ENCODE data around the gene NLRP8.
"Not testable (repeated sequence)": the region's sequence is repeated elsewhere in the genome, so short reads cannot be mapped to it uniquely, and the experiment has no call there.

NLRP8 gene

GRCh38 chr19:55929258-55929657 is 18.4 kb upstream of the NLRP8 start:
- H3K36me3 ChIP-seq (ENCODE audit: insufficient read depth, low read length); H3K27ac ChIP-seq (ENCODE audit: low read depth, low read length): not testable (repeated sequence)

GRCh38 chr19:55930996-55931515 is 16.6 kb upstream of the NLRP8 start:
- no peak overlapping the region for H3K4me3 ChIP-seq (ENCODE audit: low read depth in 1 of 2, low read length in 2 of 2)
- no peaks in the 10 kb centered on the region for H3K4me1 ChIP-seq (ENCODE audit: insufficient read depth, low read length)

More at GRCh38 chr19:55929258-55929657, 18.4 kb upstream of the NLRP8 start:
- not testable (repeated sequence) for H3K9me3 ChIP-seq (ENCODE audit: low read length); H3K4me3 ChIP-seq (ENCODE audit: low read depth in 1 of 2, low read length in 2 of 2); H3K4me1 ChIP-seq (ENCODE audit: insufficient read depth, low read length); H3K9ac ChIP-seq (ENCODE audit: low read length); H3K27me3 ChIP-seq (ENCODE audit: control insufficient read depth in 1 of 2, insufficient read depth in 2 of 2, low read length in 2 of 2)

GRCh38 chr19:55931936-55932386 is 15.7 kb upstream of the NLRP8 start, which contains the start of gene NLRP13:
Gene NLRP13, minus strand, starts transcription at chr19:55932336. Its CDS starts 25 bp downstream, at chr19:55932311.
- no peaks in the 10 kb centered on the region for H3K9me3 ChIP-seq (ENCODE audit: low read length)
- no peaks in the 10 kb centered on the region for H3K36me3 ChIP-seq (ENCODE audit: insufficient read depth, low read length)
- no peaks in the 10 kb centered on the region for H3K4me1 ChIP-seq (ENCODE audit: insufficient read depth, low read length)
- no peak within 1 kb of the TSS for H3K9ac ChIP-seq (ENCODE audit: low read length)
- H3K27me3 ChIP-seq (ENCODE audit: control insufficient read depth in 1 of 2, insufficient read depth in 2 of 2, low read length in 2 of 2), result no peaks in the 10 kb centered on the region
- H3K4me3 ChIP-seq (ENCODE audit: low read depth in 1 of 2, low read length in 2 of 2), result no peak within 1 kb of the TSS
- no peak within 1 kb of the TSS for H3K27ac ChIP-seq (ENCODE audit: low read depth, low read length)

More at GRCh38 chr19:55930996-55931515, 16.6 kb upstream of the NLRP8 start:
- H3K36me3 ChIP-seq (ENCODE audit: insufficient read depth, low read length), result no peaks in the 10 kb centered on the region
- no peak overlapping the region for H3K9ac ChIP-seq (ENCODE audit: low read length)
- no peaks in the 10 kb centered on the region for H3K27me3 ChIP-seq (ENCODE audit: control insufficient read depth in 1 of 2, insufficient read depth in 2 of 2, low read length in 2 of 2)
- H3K9me3 ChIP-seq (ENCODE audit: low read length), result no peaks in the 10 kb centered on the region
- H3K27ac ChIP-seq (ENCODE audit: low read depth, low read length), result no peak overlapping the region

- Histone ChIP-seq H3K9ac (ENCODE audit: low read length) (no peak overlapping the region), H3K36me3 (ENCODE audit: insufficient read depth, low read length) (no peaks in the 10 kb centered on the region), H3K27me3 (ENCODE audit: control insufficient read depth in 1 of 2, insufficient read depth in 2 of 2, low read length in 2 of 2) (no peaks in the 10 kb centered on the region), H3K27ac (ENCODE audit: low read depth, low read length) (no peak overlapping the region), H3K4me1 (ENCODE audit: insufficient read depth, low read length) (no peaks in the 10 kb centered on the region), H3K4me3 (ENCODE audit: low read depth in 1 of 2, low read length in 2 of 2) (no peak overlapping the region), H3K9me3 (ENCODE audit: low read length) (no peaks in the 10 kb centered on the region)
Observed at GRCh38 chr19:55935206-55935605, 12.4 kb upstream of the NLRP8 start.

GRCh38 chr19:55939206-55939605 is 8.4 kb upstream of the NLRP8 start:
- Histone ChIP-seq H3K27ac (ENCODE audit: low read depth, low read length) (no peak overlapping the region), H3K27me3 (ENCODE audit: control insufficient read depth in 1 of 2, insufficient read depth in 2 of 2, low read length in 2 of 2) (no peaks in the 10 kb centered on the region), H3K36me3 (ENCODE audit: insufficient read depth, low read length) (no peaks in the 10 kb centered on the region), H3K4me1 (ENCODE audit: insufficient read depth, low read length) (no peaks in the 10 kb centered on the region), H3K9ac (ENCODE audit: low read length) (no peak overlapping the region), H3K9me3 (ENCODE audit: low read length) (no peaks in the 10 kb centered on the region), H3K4me3 (ENCODE audit: low read depth in 1 of 2, low read length in 2 of 2) (no peak overlapping the region)

- Histone ChIP-seq H3K9me3 (ENCODE audit: low read length) (no peaks in the 10 kb centered on the region), H3K4me1 (ENCODE audit: insufficient read depth, low read length) (no peaks in the 10 kb centered on the region), H3K27me3 (ENCODE audit: control insufficient read depth in 1 of 2, insufficient read depth in 2 of 2, low read length in 2 of 2) (no peaks in the 10 kb centered on the region), H3K27ac (ENCODE audit: low read depth, low read length) (no peak overlapping the region), H3K36me3 (ENCODE audit: insufficient read depth, low read length) (no peaks in the 10 kb centered on the region), H3K4me3 (ENCODE audit: low read depth in 1 of 2, low read length in 2 of 2) (no peak overlapping the region), H3K9ac (ENCODE audit: low read length) (no peak overlapping the region)
Observed at GRCh38 chr19:55940306-55940705, 7.3 kb upstream of the NLRP8 start.

- H3K4me1 ChIP-seq (ENCODE audit: insufficient read depth, low read length); H3K9me3 ChIP-seq (ENCODE audit: low read length); H3K4me3 ChIP-seq (ENCODE audit: low read depth in 1 of 2, low read length in 2 of 2): not testable (repeated sequence)
Observed at GRCh38 chr19:55950566-55950965, 2.9 kb downstream of the NLRP8 start.

GRCh38 chr19:55956431-55956830 is 8.8 kb downstream of the NLRP8 start:
- Histone ChIP-seq H3K36me3 (ENCODE audit: insufficient read depth, low read length) (no peaks in the 10 kb centered on the region), H3K27ac (ENCODE audit: low read depth, low read length) (no peak overlapping the region), H3K27me3 (ENCODE audit: control insufficient read depth in 1 of 2, insufficient read depth in 2 of 2, low read length in 2 of 2) (no peaks in the 10 kb centered on the region), H3K4me3 (ENCODE audit: low read depth in 1 of 2, low read length in 2 of 2) (no peak overlapping the region), H3K9ac (ENCODE audit: low read length) (no peak overlapping the region), H3K9me3 (ENCODE audit: low read length) (no peaks in the 10 kb centered on the region), H3K4me1 (ENCODE audit: insufficient read depth, low read length) (no peaks in the 10 kb centered on the region)

More at GRCh38 chr19:55950566-55950965, 2.9 kb downstream of the NLRP8 start:
- H3K9ac ChIP-seq (ENCODE audit: low read length); H3K27me3 ChIP-seq (ENCODE audit: control insufficient read depth in 1 of 2, insufficient read depth in 2 of 2, low read length in 2 of 2); H3K36me3 ChIP-seq (ENCODE audit: insufficient read depth, low read length); H3K27ac ChIP-seq (ENCODE audit: low read depth, low read length): not testable (repeated sequence)

- no peak overlapping the region for H3K4me3 ChIP-seq (ENCODE audit: low read depth in 1 of 2, low read length in 2 of 2)
- no peaks in the 10 kb centered on the region for H3K4me1 ChIP-seq (ENCODE audit: insufficient read depth, low read length)
- no peaks in the 10 kb centered on the region for H3K27me3 ChIP-seq (ENCODE audit: control insufficient read depth in 1 of 2, insufficient read depth in 2 of 2, low read length in 2 of 2)
- H3K9me3 ChIP-seq (ENCODE audit: low read length), result no peaks in the 10 kb centered on the region
- H3K9ac ChIP-seq (ENCODE audit: low read length), result no peak overlapping the region
- H3K27ac ChIP-seq (ENCODE audit: low read depth, low read length), result no peak overlapping the region
- H3K36me3 ChIP-seq (ENCODE audit: insufficient read depth, low read length), result no peaks in the 10 kb centered on the region
Observed at GRCh38 chr19:55958356-55958755, 10.7 kb downstream of the NLRP8 start.

- H3K9ac ChIP-seq (ENCODE audit: low read length), result no peak overlapping the region
- H3K9me3 ChIP-seq (ENCODE audit: low read length), result no peaks in the 10 kb centered on the region
- no peaks in the 10 kb centered on the region for H3K4me1 ChIP-seq (ENCODE audit: insufficient read depth, low read length)
- H3K36me3 ChIP-seq (ENCODE audit: insufficient read depth, low read length), result no peaks in the 10 kb centered on the region
- H3K27ac ChIP-seq (ENCODE audit: low read depth, low read length), result no peak overlapping the region
- H3K27me3 ChIP-seq (ENCODE audit: control insufficient read depth in 1 of 2, insufficient read depth in 2 of 2, low read length in 2 of 2), result no peaks in the 10 kb centered on the region
- no peak overlapping the region for H3K4me3 ChIP-seq (ENCODE audit: low read depth in 1 of 2, low read length in 2 of 2)
Observed at GRCh38 chr19:55959996-55960675, 12.5 kb downstream of the NLRP8 start.

- no peaks in the 10 kb centered on the region for H3K36me3 ChIP-seq (ENCODE audit: insufficient read depth, low read length)
- H3K27me3 ChIP-seq (ENCODE audit: control insufficient read depth in 1 of 2, insufficient read depth in 2 of 2, low read length in 2 of 2), result no peaks in the 10 kb centered on the region
- no peaks in the 10 kb centered on the region for H3K4me1 ChIP-seq (ENCODE audit: insufficient read depth, low read length)
- no peaks in the 10 kb centered on the region for H3K9me3 ChIP-seq (ENCODE audit: low read length)
- no peak overlapping the region for H3K9ac ChIP-seq (ENCODE audit: low read length)
- no peak overlapping the region for H3K27ac ChIP-seq (ENCODE audit: low read depth, low read length)
- H3K4me3 ChIP-seq (ENCODE audit: low read depth in 1 of 2, low read length in 2 of 2), result no peak overlapping the region
Observed at GRCh38 chr19:55962186-55962585, 14.6 kb downstream of the NLRP8 start.

GRCh38 chr19:55973982-55974381 is 26.4 kb downstream of the NLRP8 start:
- no peak overlapping the region for H3K4me3 ChIP-seq (ENCODE audit: low read depth in 1 of 2, low read length in 2 of 2)
- no peaks in the 10 kb centered on the region for H3K4me1 ChIP-seq (ENCODE audit: insufficient read depth, low read length)
- H3K9ac ChIP-seq (ENCODE audit: low read length), result no peak overlapping the region
- no peaks in the 10 kb centered on the region for H3K27me3 ChIP-seq (ENCODE audit: control insufficient read depth in 1 of 2, insufficient read depth in 2 of 2, low read length in 2 of 2)
- H3K27ac ChIP-seq (ENCODE audit: low read depth, low read length), result no peak overlapping the region
- no peaks in the 10 kb centered on the region for H3K9me3 ChIP-seq (ENCODE audit: low read length)
- H3K36me3 ChIP-seq (ENCODE audit: insufficient read depth, low read length), result no peaks in the 10 kb centered on the region

Measured in muscle layer of colon (tissue), 2 donors.